ENCODE measurements around the gene XYLB.
A peak's percentile ranks its signal among the peaks of the same experiment; 100 is the strongest.
"Not testable (repeated sequence)": the region's sequence is repeated elsewhere in the genome, so short reads cannot be mapped to it uniquely, and the experiment has no call there.

XYLB gene

GRCh38 chr3:38346587-38347410 lies at the start of gene XYLB:
Gene XYLB (plus strand): TSS chr3:38346785. CDS start chr3:38346869, 84 bp downstream.
- peak; percentile 61 for DNase-seq

- not testable (repeated sequence) for DNase-seq
Observed at GRCh38 chr3:38297053-38297452, 49.5 kb upstream of the XYLB start.

- no peak for DNase-seq
Observed at GRCh38 chr3:38297537-38297936, 49.0 kb upstream of the XYLB start.

- no peak for DNase-seq
Observed at GRCh38 chr3:38297947-38298711, 48.5 kb upstream of the XYLB start.

DNA sequence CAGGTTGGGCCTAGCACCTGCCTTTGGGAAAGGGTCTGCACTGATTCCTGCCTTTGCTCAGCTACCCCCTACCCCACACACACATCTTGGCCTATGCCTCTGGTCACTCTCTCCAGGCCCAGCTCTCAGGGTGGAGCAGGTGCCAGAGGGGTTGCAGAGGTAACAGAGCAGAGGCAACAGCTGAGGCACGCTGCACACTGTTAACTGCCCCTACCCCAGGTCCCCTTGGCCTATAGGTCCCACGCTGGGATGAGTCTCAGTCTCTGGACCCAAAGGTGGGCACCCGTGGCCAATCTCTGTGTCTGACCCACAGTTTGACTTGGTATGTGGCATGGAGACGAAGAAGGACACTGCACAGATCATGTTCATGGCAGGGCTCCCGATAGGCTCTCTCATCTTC lies 39.6 kb upstream of the XYLB start:
- no peak for DNase-seq

- DNase-seq, result no peak
Observed at GRCh38 chr3:38307599-38307998, 39.0 kb upstream of the XYLB start.

DNA sequence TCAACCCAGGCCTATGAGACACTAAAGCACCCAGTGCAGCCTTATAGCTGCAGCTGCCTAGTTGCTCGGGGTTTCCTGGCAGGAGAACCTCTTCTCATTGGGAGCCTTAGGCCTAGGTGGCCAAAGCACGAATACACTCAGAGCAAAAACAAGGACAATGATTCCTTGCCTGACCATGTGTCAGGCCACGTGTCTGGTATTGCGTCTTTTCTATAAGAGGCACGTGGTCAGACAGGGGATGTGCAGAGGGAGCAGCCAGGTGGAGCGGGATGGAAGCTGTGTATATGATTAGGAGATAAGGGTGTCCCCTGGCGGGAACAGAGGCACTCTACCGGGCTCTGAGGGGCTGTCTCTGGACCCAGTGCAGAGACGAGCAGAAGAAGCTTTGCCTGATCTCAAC lies 38.1 kb upstream of the XYLB start:
- DNase-seq, result no peak

DNA sequence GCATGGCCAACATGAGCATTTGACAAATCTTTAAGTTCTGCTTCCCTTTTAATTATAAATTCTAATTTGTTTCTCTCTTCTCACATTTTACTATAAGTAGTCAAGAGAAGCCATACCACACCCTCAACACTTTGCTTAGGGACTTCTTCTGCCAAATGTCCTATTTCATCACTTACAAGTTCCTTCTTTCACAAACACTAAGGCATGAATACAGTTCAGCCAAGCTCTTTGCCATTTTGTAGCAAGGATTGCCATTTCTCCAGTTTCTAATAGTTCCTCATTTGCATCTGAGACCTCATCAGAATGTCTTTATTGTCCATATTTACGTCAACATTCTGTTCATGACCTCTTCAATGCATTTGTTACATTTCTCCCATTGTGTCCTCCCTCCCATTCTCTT lies 35.1 kb upstream of the XYLB start:
- DNase-seq, result no peak

DNA sequence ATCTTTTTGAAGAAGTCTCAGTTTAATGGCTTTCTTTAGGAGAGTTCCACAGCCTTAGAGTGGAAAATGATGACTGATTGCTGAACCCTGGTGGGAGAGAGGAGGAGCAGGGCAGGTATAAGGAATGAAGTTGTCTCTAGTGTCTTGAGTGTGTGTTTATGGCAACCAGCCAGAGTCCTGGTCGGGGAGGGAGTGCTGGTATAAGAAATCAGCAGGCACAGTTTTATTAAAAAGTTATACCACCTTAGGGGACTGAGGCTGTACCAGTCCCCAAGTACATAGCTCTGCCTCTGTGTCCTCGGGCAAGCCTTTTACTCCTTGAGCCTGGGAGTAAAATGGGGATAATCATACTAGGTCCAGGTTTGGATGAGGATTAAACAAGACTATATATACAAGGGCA lies 34.6 kb upstream of the XYLB start:
- no peak for DNase-seq

- DNase-seq, result no peak
Observed at GRCh38 chr3:38312356-38312755, 34.2 kb upstream of the XYLB start.

DNA sequence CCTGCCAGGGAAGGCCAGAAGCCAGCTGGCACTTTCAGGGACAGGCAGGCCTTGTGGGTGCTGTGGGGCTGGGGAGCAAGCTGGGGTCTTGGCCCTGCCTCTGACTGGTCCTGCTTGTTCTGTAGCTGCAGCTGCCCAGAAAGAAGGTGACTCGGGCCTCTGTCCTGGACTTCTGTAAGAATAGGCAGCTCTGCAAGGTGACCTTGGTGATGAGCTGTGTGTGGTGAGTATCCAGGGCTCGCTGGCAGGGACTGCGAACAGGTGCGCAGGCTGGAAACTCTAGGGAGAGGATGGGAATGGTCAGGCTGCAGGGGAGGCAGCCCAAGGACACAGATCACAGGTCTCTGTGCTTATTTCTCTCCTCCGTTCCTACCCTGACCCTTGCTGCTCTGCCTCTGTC lies 33.3 kb upstream of the XYLB start:
- no peak for DNase-seq

- no peak for DNase-seq
Observed at GRCh38 chr3:38313695-38314094, 32.9 kb upstream of the XYLB start.

GRCh38 chr3:38314112-38314763 lies 32.3 kb upstream of the XYLB start:
- DNase-seq, result no peak

- no peak for DNase-seq
Observed at GRCh38 chr3:38314764-38315487, 31.7 kb upstream of the XYLB start.

GRCh38 chr3:38315488-38316230 lies 30.9 kb upstream of the XYLB start:
- DNase-seq, result no peak

DNA sequence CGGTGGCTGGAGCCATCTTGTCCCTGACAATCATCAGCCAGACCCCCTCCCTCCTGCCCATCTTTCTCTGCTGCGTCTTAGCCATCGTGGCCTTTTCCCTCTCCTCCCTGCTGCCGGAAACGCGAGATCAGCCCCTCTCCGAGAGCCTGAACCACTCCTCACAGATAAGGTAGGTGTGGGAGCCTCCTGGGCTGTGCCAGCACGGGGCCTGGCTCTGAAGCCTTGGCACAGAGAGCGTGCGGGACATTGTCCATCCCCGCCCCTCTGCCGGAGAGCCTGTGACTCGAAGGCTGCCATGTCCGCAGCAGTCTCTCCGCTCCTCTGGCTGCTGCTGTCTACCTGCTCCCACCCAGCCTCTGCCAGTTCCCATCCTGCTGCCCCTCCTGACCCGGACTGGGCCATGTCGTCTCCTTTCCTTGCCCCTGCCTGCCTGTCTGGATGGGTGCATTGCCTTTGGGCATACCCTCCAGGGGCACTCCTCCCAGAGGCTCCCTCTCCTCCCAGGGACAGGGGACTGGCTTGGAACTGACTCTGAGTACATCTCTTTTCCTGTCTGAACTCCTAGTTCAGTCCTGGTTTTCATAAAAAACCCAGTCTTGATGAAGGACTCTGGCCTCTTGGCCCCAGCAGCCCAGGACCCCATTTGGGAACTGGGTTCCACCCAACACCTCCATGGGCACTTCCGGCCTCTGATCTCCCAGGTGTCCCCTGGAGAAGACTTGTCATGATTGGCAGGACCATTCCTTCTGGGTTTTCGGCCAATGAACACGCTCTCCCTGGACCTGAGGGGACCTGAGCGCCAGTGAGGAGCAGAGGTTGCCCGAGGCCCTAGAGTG lies 30.0 kb upstream of the XYLB start:
- DNase-seq, result no peak

- no peak for DNase-seq
Observed at GRCh38 chr3:38317192-38317759, 29.3 kb upstream of the XYLB start.

DNA sequence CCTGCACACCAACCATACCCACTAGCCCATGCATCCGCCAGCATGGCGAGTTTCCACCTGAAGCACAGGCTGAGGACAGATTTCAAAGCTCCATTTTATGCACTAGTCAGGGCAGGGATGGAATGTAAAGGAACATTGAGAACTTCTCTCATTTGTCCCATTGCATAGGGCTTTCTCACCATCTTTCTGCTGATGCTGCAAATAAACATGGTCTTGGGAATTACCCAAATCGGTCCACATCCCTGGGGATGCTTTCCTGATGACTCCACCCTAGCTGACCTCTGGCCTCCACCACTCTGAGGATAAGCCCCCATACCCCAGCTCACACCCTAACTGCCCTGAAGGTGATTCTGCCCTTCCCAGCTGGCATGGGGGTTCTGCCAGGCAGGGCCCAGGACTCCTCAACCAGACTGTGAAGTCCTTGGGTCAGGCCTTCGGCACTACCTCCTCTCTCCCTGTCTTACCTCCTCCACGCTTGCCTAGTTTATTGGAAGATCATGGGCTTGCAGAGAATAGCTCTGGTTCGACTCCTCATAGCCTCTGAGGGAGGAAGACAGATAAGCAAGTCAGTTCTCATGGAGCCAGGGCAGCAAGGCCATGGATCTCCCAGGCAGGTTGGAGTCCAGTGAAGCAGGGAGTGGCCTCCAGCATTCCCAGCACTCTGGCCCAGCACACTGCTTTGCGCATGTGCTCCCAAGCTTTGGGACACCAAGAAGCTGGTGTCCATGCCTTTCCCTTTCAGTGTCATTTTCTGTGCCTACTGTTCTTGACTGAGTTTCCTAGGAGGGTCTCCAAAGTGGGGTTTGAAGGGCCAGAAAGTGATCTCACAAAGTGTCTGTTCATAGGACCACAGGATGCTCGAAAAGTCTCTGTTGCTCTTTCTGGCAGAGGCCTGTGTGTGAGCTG lies 27.6 kb upstream of the XYLB start:
- DNase-seq, result no peak

DNA sequence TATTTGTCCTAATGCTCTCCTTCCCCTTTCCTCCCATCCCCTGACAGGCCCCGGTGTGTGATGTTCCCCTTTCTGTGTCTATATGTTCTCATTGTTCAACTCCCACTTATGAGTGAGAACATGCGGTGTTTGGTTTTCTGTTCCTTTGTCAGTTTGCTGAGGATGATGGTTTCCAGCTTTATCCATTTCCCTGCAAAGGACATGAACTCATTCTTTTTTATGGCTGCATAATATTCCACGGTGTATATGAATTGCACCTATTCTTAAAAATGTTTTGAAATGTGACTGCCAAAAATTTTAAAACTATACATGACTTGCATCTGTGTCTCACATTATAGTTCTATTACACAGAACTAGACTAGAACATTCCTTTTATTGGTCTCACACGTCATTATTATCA lies 25.9 kb upstream of the XYLB start:
- not testable (repeated sequence) for DNase-seq

- no peak for DNase-seq
Observed at GRCh38 chr3:38323060-38323459, 23.5 kb upstream of the XYLB start.
